ENCODE measurements around the gene SOX4. TPM values are rescaled to one million over a fixed set of nuclear protein-coding genes. Genes with fewer than 3 reads are reported as not detected.

The SOX4 gene
- polyA plus RNA-seq, 3 donors, result 2.2 to 15.7 (median 2.5) TPM

- Histone ChIP-seq H2AFZ (ENCODE audit: insufficient read depth, low read depth, low read length, poor library complexity, severe bottlenecking) (no peak overlapping the region), H3K4me1 (ENCODE audit: control insufficient read depth in 1 of 2, insufficient read depth in 2 of 2, low read length in 2 of 2) (peaks cover 25 to 33% of the 10 kb centered on the region in 2 donors), H3K4me2 (replicated peaks; ENCODE audit: extremely low read depth, low read length, poor library complexity, severe bottlenecking) (no peak overlapping the region), H3K27ac (ENCODE audit: low read depth in 1 of 2, low read length in 2 of 2) (no peak overlapping the region), H3K27me3 (ENCODE audit: control insufficient read depth in 2 of 2, insufficient read depth in 2 of 2, low read length in 2 of 2) (no peaks in the 10 kb centered on the region), H3K4me3 (replicated peaks in 1 of 3; ENCODE audit: low read depth in 2 of 3, low read length in 3 of 3) (no peak overlapping the region), H3K79me2 (ENCODE audit: insufficient read depth, low read length) (no peaks in the 10 kb centered on the region), H3K9ac (ENCODE audit: insufficient read depth, low read length, poor library complexity, severe bottlenecking) (no peak overlapping the region), H4K20me1 (ENCODE audit: insufficient read depth, low read length) (no peaks in the 10 kb centered on the region), H3K9me3 (replicated peaks in 1 of 2; ENCODE audit: control insufficient read depth in 1 of 2, insufficient read depth in 1 of 2, low read length in 2 of 2) (no peaks in the 10 kb centered on the region), H3K36me3 (replicated peaks in 1 of 2; ENCODE audit: control insufficient read depth in 1 of 2, insufficient read depth in 2 of 2, low read length in 2 of 2) (no peaks in the 10 kb centered on the region)
- intact Hi-C loops (cut with micrococcal nuclease), result no loop called here
- no peak overlapping the region for H3K4me3 Mint-ChIP-seq
- no peaks in the 10 kb centered on the region for H3K36me3 Mint-ChIP-seq
- no peak for DNase-seq
- TF ChIP-seq CTCF (IDR thresholded peaks at IDR 0.05), result no peak
- peaks cover 39% of the 10 kb centered on the region for H3K4me1 Mint-ChIP-seq
- H3K9me3 Mint-ChIP-seq, result no peaks in the 10 kb centered on the region
- WGBS (ENCODE audit: insufficient coverage), result no CpG with 5 or more reads among the region's 3 CpGs
- no peak overlapping the region for H3K27ac Mint-ChIP-seq
- peaks cover 0 to 5% (median 2%) of the 10 kb centered on the region in 3 donors for H3K27me3 Mint-ChIP-seq (ENCODE audit: low read depth in 3 of 3)
Observed at GRCh38 chr6:21611485-21611884, 17.9 kb downstream of the SOX4 start.

- TF ChIP-seq CTCF (IDR thresholded peaks at IDR 0.05), result no peak
- H2AFZ ChIP-seq (ENCODE audit: insufficient read depth, low read depth, low read length, poor library complexity, severe bottlenecking), result no peak overlapping the region
- H3K9me3 Mint-ChIP-seq, result no peaks in the 10 kb centered on the region
Observed at GRCh38 chr6:21612067-21612745, 18.7 kb downstream of the SOX4 start.

More at GRCh38 chr6:21612067-21612745, 18.7 kb downstream of the SOX4 start:
- intact Hi-C loops (cut with micrococcal nuclease), result no loop called here
- Histone ChIP-seq H3K9ac (ENCODE audit: insufficient read depth, low read length, poor library complexity, severe bottlenecking) (no peak overlapping the region), H3K79me2 (ENCODE audit: insufficient read depth, low read length) (no peaks in the 10 kb centered on the region), H3K27ac (ENCODE audit: low read depth in 1 of 2, low read length in 2 of 2) (no peak overlapping the region), H3K9me3 (replicated peaks in 1 of 2; ENCODE audit: control insufficient read depth in 1 of 2, insufficient read depth in 1 of 2, low read length in 2 of 2) (no peaks in the 10 kb centered on the region), H3K36me3 (replicated peaks in 1 of 2; ENCODE audit: control insufficient read depth in 1 of 2, insufficient read depth in 2 of 2, low read length in 2 of 2) (no peaks in the 10 kb centered on the region), H3K4me1 (ENCODE audit: control insufficient read depth in 1 of 2, insufficient read depth in 2 of 2, low read length in 2 of 2) (peaks cover 25 to 33% of the 10 kb centered on the region in 2 donors), H4K20me1 (ENCODE audit: insufficient read depth, low read length) (no peaks in the 10 kb centered on the region), H3K4me2 (replicated peaks; ENCODE audit: extremely low read depth, low read length, poor library complexity, severe bottlenecking) (no peak overlapping the region), H3K27me3 (ENCODE audit: control insufficient read depth in 2 of 2, insufficient read depth in 2 of 2, low read length in 2 of 2) (no peaks in the 10 kb centered on the region), H3K4me3 (replicated peaks in 1 of 3; ENCODE audit: low read depth in 2 of 3, low read length in 3 of 3) (no peak overlapping the region)
- Mint-ChIP-seq H3K27ac (no peak overlapping the region), H3K27me3 (ENCODE audit: low read depth in 3 of 3) (peaks cover 0 to 6% (median 0%) of the 10 kb centered on the region in 3 donors), H3K36me3 (no peaks in the 10 kb centered on the region), H3K4me1 (peaks cover 39% of the 10 kb centered on the region), H3K4me3 (no peak overlapping the region)
- no peak for DNase-seq
- WGBS (ENCODE audit: insufficient coverage), result 83% methylated on average over 1 of the region's 6 CpGs
